Esophagus squamous epithelium (tissue), 4 donors: ENCODE data around the gene CREB5.

Experiments
- CTCF ChIP-seq, 6 experiments: fragments of 450-650 bp in 4 of 6; fragments of 200-600 bp in 2 of 6; sonication (generic) in 2 of 6; IDR thresholded peaks; one replicate each; pipeline ENCODE4 v1.5.1; 2016 to 2019; ENCODE audit warnings: antibody characterized with exemption in 6 of 6, mild to moderate bottlenecking in 4 of 6, moderate library complexity in 4 of 6
- POLR2A ChIP-seq, 4 donors: fragments of 450-650 bp; IDR thresholded peaks; one replicate each; pipeline ENCODE4 v1.6.1; 2017; ENCODE audit warnings: antibody characterized with exemption in 4 of 4, mild to moderate bottlenecking in 4 of 4, moderate library complexity in 3 of 4

GRCh38 chr7:28607855-28608193 is 195.5 kb downstream of the CREB5 start:
- TF ChIP-seq CTCF (IDR thresholded peaks at IDR 0.05) (no peak), POLR2A (IDR thresholded peaks at IDR 0.05) (no peak)
